DND-41 (cell line): ENCODE results near the gene TXNDC5.

ENCODE experiments used
- CTCF ChIP-seq: IDR thresholded peaks from 2 replicates; pipeline ENCODE4 v1.5.1; 2012; ENCODE audit warnings: borderline replicate concordance, low read length, moderate library complexity, mild to moderate bottlenecking; ENCODE audit not compliant: poor library complexity, severe bottlenecking; ENCODE audit errors: extremely low read depth
- EZH2 ChIP-seq: IDR thresholded peaks from 3 replicates; pipeline ENCODE4 v1.6.1; 2012; ENCODE audit warnings: borderline replicate concordance, low read depth, mild to moderate bottlenecking, moderate library complexity, low read length, inconsistent platforms; ENCODE audit not compliant: severe bottlenecking

DNA sequence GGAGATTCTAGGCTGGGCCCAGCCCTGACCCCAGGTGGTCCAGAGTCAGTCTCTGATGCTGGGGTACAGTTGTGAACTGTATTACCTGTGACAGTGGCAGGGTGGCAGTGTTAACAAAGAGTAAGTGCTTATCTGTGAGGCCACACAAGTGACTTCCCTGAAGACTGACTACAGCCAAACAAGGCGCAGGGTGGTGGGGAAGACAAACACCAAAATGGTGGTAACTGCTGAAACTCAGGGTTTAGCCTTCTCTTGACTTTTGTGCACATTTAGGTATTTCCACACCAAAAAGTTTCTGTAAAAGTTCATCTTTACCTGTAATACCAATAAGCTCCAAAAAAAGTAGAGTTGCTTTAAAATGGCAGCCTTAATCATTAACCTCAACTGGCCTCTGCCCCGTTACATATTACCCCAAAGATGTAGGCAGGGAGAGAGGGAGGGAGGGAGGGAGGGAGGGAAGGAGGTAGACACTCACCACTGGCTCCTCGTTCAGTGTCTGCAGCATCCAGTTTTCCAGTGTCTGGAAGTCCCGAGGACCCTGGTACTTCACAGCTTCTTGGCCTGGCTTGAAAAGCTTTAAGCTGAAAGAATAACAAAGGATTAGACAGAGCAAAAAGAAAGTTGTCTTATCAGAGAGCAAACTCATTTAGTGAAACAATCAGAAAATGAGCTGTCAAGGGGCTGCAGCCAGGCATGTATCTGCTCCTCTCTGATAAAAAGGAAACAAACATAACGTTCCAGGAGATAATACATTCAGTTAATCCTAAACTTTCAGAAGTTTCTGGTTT, 11.3 kb downstream of the TXNDC5 start:
- TF ChIP-seq CTCF (peak; percentile 26), EZH2 (no peak)
